GF-D8 (cell line): ENCODE results near the gene PMVK.
A peak's percentile ranks its signal among the peaks of the same experiment; 100 is the strongest.
"Not testable (repeated sequence)": the region's sequence is repeated elsewhere in the genome, so short reads cannot be mapped to it uniquely, and the experiment has no call there.

Experiments
- DNase-seq: peaks from one replicate; lab custom pipeline; 2025; lab: John Stamatoyannopoulos, UW

Gene PMVK

DNA sequence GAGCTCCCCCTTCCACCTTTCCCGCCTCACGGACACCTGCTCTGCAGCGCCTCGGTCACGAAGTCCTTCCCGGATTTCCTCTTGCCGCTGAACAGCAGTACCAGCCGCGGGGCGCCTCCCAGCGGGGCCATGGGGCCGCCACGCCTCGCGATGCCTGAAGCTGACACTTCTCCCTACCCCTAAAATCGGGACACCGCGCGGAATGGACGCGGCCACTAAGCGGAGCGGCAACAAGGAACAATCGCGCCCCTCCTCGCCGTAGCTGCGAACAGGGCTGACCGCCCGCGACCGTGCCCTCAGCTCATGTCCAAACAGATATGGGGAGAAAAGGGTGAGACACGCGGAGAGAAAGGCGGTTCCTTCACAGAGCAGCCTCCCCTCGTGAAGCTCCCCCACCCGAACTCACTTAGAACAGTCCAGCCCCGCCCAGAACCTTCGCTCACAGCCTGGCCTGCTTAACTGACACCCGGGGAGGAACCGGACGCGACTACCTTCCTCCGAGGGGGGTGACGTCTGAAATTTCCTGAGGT, at the start of gene PMVK:
PMVK (minus strand) TSS at position 165 of the 530 bp plus-strand sequence; CDS start at position 131, 34 bp downstream.
- peak; percentile 87 for DNase-seq

- no peak for DNase-seq
Observed at GRCh38 chr1:154983776-154984466, 47.4 kb upstream of the PMVK start.

DNA sequence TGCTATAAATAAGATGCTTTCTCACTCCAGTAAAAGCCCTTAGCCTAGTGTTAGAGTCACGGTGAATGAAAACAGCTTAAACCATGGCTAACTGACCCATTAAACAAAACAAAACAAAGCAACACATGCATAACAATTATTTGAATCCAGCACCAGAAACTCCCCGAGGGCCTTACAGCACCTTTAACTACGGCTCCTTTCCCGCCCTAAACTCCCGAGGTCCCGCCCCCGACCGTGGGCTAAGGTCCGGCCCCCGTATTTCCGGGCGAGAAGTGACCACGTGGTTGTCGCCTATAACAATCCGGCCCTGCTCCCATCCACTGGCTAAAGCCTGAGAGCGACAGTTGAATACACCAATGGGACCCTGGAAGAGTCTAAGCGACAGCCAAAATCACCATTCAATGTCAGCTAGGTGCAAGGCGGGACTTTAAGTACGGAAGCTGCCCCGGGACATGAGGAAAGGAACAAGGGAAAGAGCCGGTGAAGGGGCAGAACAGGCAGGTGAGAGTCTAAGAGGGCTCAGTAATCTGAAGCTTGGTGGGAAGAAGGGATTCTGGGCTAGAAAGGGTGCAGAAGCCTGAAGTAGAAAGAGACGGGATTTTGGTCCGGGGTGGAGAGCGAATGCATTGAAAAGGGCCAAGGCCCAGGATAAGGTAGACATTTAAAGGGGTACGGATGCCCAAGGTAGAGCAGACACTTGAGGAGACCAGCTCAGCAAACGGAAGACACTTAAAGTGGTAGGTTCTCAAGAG, 46.6 kb upstream of the PMVK start, which contains the start of gene FLAD1:
FLAD1 (plus strand) TSS at position 448 of the 752 bp plus-strand sequence. CDS start 351 bp downstream, outside the sequence.
- peak; percentile 98 for DNase-seq

GRCh38 chr1:154982341-154982740, 45.8 kb upstream of the PMVK start:
- DNase-seq = no peak

DNA sequence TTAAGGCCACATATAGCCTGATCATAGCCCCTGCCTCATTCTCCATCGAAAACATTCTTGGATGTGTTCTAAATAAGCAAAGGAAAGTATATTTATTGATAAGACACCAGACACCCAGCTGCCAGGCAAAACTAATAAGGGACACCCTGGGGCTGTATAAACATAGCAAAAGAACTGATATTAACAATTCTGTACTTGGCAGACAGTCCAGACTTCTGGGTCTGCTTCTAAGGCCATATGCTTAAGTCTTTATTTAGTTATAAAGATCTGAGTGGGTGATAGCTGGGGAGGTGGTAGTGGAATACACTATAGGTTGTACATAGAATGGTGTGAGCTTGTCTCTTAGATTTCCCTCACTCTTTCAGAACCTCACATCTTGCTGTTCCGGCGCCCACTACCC, 41.8 kb upstream of the PMVK start:
- no peak for DNase-seq

GRCh38 chr1:154977762-154978161, 41.2 kb upstream of the PMVK start:
- DNase-seq = not testable (repeated sequence)

GRCh38 chr1:154975409-154976059, 39.0 kb upstream of the PMVK start:
- no peak for DNase-seq

DNA sequence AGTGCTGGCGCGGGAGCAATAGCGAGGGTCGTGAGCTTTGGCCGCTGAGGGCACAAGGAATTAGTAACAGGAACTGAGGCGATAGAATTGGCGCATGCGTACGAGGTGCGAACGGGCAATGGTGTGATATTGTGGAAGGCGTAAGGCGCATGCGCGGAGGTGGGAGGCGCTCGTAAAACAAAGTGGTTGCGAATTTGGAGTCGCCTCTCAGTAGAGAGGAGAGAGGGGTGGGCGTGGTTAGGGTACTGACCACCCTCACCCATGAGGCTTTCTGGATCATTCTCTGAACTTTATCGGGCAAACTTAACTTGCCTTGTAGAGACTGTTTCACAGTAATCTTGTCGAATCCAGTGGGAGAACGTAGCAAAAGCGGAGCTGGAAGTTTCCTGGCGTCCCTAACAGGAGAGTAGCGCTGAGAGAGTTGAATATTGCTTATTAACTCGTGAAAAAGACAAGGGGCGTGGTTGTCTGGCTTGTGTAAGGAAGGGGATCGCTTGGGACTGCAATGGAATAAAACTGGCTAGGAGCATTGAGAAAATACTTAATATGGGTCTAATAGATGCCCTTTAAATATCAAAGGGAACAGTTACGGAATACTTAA, 38.4 kb upstream of the PMVK start:
- DNase-seq = peak; percentile 89

- DNase-seq = peak; percentile 99
Observed at GRCh38 chr1:154974102-154974807, 37.7 kb upstream of the PMVK start, which contains the start of gene CKS1B. CKS1B (plus strand) TSS chr1:154974681; CDS start chr1:154974746, 65 bp downstream.

DNA sequence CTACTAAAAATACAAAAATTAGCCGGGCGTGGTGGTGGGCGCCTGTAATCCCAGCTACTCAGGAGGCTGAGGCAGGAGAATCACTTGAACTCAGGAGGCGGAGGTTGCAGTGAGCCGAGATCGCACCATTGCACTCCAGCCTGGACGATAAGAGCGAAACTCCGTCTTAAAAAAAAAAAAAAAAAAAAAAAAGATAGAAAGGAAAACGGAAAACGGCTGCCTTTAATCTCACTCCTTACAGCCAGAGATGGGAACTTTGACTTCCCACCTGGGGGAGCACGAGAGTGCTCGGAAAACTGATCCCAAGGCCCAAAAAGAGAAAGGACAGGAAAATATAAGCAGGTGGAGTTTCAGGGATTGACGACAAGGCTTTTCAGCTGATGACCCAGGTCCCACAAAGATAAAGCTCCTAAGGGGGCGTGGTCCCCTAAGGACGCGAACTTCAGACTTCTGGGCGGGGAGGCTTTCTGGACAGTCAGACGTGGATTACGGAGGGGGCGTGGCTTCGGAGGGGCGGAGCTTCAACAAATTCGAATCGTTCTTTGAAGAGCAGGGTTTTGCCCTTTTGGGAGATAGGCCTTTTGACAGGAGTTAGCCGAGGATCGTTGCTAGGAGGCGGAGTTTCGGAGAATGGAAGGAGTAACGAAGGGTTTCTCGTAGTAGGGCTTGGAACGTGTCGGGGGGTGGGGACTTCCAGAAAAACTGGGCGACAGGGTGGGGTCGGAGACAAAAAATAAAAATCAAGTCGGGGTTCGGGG, 37.0 kb upstream of the PMVK start:
- DNase-seq = peak; percentile 79

DNA sequence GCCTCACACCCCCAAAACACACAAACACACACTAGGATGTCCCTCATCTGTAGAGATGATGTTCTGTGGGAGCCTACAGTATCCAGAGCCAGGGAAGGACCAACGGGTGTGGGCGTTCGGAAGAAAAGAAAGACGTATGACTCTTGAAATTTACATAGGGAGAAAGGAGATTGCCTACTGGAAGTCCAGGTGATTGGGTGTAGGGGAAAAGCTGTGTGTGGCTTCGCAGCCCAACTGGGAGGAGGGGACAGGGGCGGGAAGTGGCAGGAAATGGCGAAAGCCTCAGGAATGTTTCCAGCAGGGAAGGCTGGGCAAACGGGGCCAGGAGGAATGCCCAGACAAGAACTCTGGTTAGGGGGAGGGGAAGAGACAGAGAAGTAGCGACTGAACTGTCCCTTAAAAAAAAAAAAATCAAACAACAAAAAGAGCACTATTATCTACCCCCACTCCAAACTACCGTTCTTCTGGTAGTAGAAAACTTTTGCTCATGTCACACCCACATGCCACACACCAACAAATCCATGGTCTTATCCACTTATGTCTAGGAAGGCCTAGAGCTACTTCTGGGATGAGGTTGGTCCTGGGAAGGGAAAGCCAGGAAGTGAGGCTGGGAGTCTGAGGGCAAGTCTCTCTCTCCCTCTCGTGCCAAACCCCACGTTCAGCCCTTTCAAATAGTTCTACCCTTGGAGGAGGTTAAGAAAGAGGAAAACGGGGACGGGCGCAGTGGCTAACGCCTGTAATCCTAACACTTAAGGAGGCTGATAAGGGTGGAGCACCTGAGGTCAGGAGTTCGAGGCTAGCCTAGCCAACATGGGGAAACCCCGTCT, 36.2 kb upstream of the PMVK start:
- no peak for DNase-seq

DNA sequence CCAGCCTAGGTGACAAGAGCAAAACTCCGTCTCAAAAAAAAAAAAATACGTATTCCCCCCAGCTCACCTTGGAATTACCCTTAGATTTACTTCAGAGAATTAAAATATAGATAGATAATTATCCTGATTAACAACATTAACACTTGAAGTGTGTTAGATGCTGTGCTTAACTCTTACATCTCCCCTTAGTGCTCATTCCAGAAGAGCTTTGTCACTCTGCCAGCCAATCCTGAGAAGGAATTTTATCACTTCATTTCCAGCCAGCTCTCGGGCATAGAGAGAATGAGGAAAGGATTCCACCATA, 35.6 kb upstream of the PMVK start:
- no peak for DNase-seq

GRCh38 chr1:154971341-154971998, 35.0 kb upstream of the PMVK start:
- no peak for DNase-seq

DNA sequence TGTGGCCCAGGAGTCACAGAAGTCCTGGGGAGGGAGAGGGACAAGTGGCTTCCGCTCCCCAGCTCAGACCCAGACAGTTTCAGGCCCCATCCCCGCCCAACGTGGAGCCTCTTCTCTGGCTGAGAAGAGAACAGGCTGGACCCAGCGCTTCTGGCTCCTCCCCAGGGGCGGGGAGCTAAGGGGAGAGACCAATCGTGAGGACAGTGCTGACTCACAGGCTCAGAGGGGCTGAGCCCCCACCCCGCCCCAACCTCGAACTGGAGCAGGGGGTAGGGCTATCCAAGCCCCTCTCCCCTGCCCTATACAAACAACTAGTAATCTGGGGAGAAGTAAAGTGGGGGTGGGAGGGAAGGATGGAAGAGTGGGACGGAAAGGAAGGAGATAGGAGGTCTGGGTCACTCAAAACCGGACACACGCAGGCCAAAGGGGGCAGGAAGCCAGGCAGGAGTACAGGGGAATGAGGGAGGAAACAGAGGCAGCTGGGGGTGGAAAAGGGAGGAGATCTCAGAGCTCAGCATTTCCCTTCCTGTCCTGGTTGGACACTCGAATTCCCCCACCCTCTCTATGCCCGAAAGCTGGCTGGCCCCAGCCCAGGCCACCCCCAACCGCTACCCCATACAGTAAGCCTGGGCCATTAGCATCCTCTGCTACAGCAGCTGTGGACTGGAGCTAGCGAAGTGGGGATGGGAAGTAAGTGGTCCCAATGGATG, 34.3 kb upstream of the PMVK start, which contains the start of gene SHC1:
SHC1 (minus strand) TSS at position 117 of the 710 bp plus-strand sequence. CDS start 221 bp downstream, outside the sequence.
- DNase-seq = no peak

DNA sequence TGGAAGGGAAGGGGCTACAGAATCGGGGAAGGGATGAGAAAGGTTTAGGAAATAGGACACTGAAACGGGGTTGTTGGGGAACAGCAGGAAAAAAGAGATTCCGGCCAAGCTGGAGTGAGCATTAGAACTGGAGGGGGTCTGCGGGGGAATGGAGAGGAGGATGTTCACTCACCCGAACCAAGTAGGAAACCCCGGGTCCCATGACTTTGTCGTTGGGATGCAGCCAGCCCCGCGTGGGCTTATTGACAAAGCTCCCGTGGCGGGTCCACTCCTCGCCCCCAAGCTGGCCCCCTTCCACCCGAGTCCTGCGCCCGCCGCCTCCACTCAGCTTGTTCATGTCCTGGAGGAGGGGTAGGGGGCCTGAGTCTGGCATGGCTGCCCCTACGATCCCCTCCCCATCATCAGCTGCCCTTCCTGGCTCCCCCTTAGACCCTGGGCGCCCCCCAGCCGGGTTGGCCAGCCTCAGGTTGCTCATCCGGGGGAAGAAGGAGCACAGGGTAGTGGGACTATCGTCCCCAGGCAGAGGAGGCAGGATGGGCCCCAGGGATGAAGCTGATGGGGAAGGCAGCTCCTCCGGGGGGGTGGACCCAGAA, 33.4 kb upstream of the PMVK start:
- no peak for DNase-seq

DNA sequence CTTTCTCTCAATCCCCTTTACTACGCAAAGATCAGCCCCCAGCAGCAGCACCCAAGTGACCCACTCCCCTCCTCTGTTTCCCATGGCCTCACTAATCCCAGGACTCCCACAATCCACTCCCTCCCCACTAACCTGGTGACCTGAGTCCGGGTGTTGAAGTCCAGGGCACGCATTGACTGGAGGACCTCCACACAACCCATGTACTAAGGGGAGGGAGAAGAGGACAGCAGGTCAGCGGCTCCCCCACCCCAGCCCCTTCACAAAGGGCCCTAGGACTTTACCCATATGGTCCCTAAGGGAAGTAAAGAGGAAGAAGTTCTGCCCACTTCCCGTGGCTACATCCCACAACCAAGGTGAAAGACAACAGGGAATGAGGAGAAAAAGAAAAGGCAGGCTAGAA, 32.7 kb upstream of the PMVK start:
- no peak for DNase-seq

GRCh38 chr1:154968731-154969130, 32.2 kb upstream of the PMVK start:
- DNase-seq = no peak

GRCh38 chr1:154967331-154967950, 30.9 kb upstream of the PMVK start:
- DNase-seq = no peak
